HFFc6 (cell line): ENCODE measurements around the gene SVOP. TPM values are rescaled to one million over a fixed set of nuclear protein-coding genes. Genes with fewer than 3 reads are reported as not detected.

Experiments
- DNase-seq: peaks from one replicate; pipeline ENCODE4 v3.0.0-alpha.2; 2018
- H3K27ac Mint-ChIP-seq: 2 replicates; pipeline ENCODE4 v1.8.0; 2020; ENCODE audit warnings: mild to moderate bottlenecking, mixed read lengths
- H3K27me3 Mint-ChIP-seq: 2 replicates; pipeline ENCODE4 v1.8.0; 2021; ENCODE audit warnings: mild to moderate bottlenecking, moderate library complexity, mixed read lengths; ENCODE audit not compliant: insufficient read depth
- H3K36me3 Mint-ChIP-seq: 2 replicates; pipeline ENCODE4 v1.8.0; 2021; ENCODE audit warnings: low read depth, mixed read lengths
- H3K4me1 Mint-ChIP-seq: 2 replicates; pipeline ENCODE4 v1.8.0; 2020; ENCODE audit warnings: low read depth, mixed read lengths
- H3K4me3 Mint-ChIP-seq: 2 replicates; pipeline ENCODE4 v1.8.0; 2020; ENCODE audit warnings: mild to moderate bottlenecking, moderate library complexity, mixed read lengths
- H3K9me3 Mint-ChIP-seq: 2 replicates; pipeline ENCODE4 v1.8.0; 2020; ENCODE audit warnings: mild to moderate bottlenecking, mixed read lengths
- total RNA-seq, 6 experiments: library from RNA; stranded (reverse); fragmentation: NEBNext Ultra II Directional; extraction: Animal tissue kit (Norgen Biotek cat#: 25700); gene quantifications; 2 replicates in 1 of 6; 3 replicates in 5 of 6; pipeline ENCODE4 v1.2.3, GENCODE V29; 2021
- TF ChIP-seq, protein P1 (sequence below): fragments of 200-600 bp; sonication (generic); IDR thresholded peaks from 2 replicates; pipeline ENCODE4 v1.5.0; 2021; ENCODE audit warnings: antibody characterized with exemption, mild to moderate bottlenecking

The SVOP gene
- total RNA-seq, 6 experiments from 2014 or later = not detected

- no peaks in the 10 kb centered on the region for H3K36me3 Mint-ChIP-seq
- H3K4me3 Mint-ChIP-seq = no peak overlapping the region
- no peaks in the 10 kb centered on the region for H3K4me1 Mint-ChIP-seq
- H3K9me3 Mint-ChIP-seq = no peaks in the 10 kb centered on the region
- no peak overlapping the region for H3K27ac Mint-ChIP-seq
- DNase-seq = no peak
- H3K27me3 Mint-ChIP-seq = peaks cover 18% of the 10 kb centered on the region
- TF ChIP-seq, protein P1, sequence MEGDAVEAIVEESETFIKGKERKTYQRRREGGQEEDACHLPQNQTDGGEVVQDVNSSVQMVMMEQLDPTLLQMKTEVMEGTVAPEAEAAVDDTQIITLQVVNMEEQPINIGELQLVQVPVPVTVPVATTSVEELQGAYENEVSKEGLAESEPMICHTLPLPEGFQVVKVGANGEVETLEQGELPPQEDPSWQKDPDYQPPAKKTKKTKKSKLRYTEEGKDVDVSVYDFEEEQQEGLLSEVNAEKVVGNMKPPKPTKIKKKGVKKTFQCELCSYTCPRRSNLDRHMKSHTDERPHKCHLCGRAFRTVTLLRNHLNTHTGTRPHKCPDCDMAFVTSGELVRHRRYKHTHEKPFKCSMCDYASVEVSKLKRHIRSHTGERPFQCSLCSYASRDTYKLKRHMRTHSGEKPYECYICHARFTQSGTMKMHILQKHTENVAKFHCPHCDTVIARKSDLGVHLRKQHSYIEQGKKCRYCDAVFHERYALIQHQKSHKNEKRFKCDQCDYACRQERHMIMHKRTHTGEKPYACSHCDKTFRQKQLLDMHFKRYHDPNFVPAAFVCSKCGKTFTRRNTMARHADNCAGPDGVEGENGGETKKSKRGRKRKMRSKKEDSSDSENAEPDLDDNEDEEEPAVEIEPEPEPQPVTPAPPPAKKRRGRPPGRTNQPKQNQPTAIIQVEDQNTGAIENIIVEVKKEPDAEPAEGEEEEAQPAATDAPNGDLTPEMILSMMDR = no peak
These were observed 86.9 kb downstream of the SVOP start for GRCh38 chr12:108933949-108934348.

- H3K27ac Mint-ChIP-seq = no peak overlapping the region
- no peaks in the 10 kb centered on the region for H3K4me1 Mint-ChIP-seq
- H3K27me3 Mint-ChIP-seq = peaks cover 12% of the 10 kb centered on the region
- TF ChIP-seq, protein P1 = no peak
- H3K36me3 Mint-ChIP-seq = no peaks in the 10 kb centered on the region
- no peak for DNase-seq
- no peak overlapping the region for H3K4me3 Mint-ChIP-seq
- no peaks in the 10 kb centered on the region for H3K9me3 Mint-ChIP-seq
These were observed 90.1 kb downstream of the SVOP start for GRCh38 chr12:108930756-108931155.

GRCh38 chr12:108930155-108930554 lies 90.7 kb downstream of the SVOP start:
- no peak for DNase-seq
- TF ChIP-seq, protein P1 = no peak
- no peak overlapping the region for H3K4me3 Mint-ChIP-seq
- peaks cover 15% of the 10 kb centered on the region for H3K27me3 Mint-ChIP-seq
- H3K4me1 Mint-ChIP-seq = no peaks in the 10 kb centered on the region
- no peak overlapping the region for H3K27ac Mint-ChIP-seq
- no peaks in the 10 kb centered on the region for H3K36me3 Mint-ChIP-seq
- no peaks in the 10 kb centered on the region for H3K9me3 Mint-ChIP-seq

GRCh38 chr12:108928695-108929094 lies 92.2 kb downstream of the SVOP start:
- TF ChIP-seq, protein P1 = no peak
- no peak overlapping the region for H3K27ac Mint-ChIP-seq
- no peaks in the 10 kb centered on the region for H3K9me3 Mint-ChIP-seq
- no peak for DNase-seq
- no peak overlapping the region for H3K4me3 Mint-ChIP-seq
- no peaks in the 10 kb centered on the region for H3K4me1 Mint-ChIP-seq
- H3K36me3 Mint-ChIP-seq = no peaks in the 10 kb centered on the region
- H3K27me3 Mint-ChIP-seq = peaks cover 11% of the 10 kb centered on the region

DNA sequence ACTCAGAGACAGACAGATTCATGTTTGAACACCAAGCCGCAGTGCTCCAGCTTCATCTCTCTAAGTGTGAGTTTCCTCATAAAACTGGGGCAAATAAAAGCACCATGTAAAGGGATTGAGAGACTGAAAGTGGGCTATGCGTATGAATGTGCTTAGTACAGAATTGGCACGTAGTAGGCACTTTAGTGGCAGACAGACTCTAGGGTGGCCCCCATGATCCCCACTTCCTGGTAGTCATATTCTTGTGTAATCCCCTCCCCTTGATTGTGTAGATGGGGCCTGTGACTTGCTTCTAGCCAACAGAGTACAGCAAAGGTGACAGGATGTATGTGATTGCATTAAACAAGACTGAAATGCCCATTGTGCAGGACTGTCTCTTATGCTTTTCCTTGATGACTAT lies 98.0 kb downstream of the SVOP start:
- no peak overlapping the region for H3K4me3 Mint-ChIP-seq
- no peaks in the 10 kb centered on the region for H3K36me3 Mint-ChIP-seq
- no peaks in the 10 kb centered on the region for H3K9me3 Mint-ChIP-seq
- TF ChIP-seq, protein P1 = no peak
- H3K27me3 Mint-ChIP-seq = peaks cover 10% of the 10 kb centered on the region
- no peak overlapping the region for H3K27ac Mint-ChIP-seq
- DNase-seq = no peak
- no peaks in the 10 kb centered on the region for H3K4me1 Mint-ChIP-seq

DNA sequence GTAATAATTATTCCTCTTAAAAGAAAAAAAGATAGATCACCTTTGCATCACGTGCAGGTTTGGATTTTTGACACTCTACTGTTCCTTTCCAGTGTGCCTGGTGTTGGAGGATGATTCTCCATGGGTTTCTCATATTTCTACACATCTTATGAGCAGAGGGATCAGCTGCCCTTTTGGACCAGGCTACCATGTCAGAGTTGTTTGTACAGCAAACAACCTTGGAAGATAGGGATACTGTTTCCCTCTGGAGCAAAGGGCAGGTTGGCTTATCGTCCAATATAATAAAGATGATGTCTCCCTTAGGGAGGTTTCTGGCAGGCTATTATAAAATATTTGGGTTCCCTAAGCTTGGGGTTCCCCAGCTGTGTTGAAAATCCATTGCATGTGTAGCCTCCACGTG lies 98.9 kb downstream of the SVOP start:
- Mint-ChIP-seq H3K36me3 (no peaks in the 10 kb centered on the region), H3K4me1 (no peaks in the 10 kb centered on the region)
- no peak for DNase-seq

More for the DNA sequence above, 98.9 kb downstream of the SVOP start:
- TF ChIP-seq, protein P1 = no peak
- Mint-ChIP-seq H3K9me3 (no peaks in the 10 kb centered on the region), H3K4me3 (no peak overlapping the region), H3K27me3 (peaks cover 11% of the 10 kb centered on the region), H3K27ac (no peak overlapping the region)
